ENCODE results near the gene CETP.

DNA sequence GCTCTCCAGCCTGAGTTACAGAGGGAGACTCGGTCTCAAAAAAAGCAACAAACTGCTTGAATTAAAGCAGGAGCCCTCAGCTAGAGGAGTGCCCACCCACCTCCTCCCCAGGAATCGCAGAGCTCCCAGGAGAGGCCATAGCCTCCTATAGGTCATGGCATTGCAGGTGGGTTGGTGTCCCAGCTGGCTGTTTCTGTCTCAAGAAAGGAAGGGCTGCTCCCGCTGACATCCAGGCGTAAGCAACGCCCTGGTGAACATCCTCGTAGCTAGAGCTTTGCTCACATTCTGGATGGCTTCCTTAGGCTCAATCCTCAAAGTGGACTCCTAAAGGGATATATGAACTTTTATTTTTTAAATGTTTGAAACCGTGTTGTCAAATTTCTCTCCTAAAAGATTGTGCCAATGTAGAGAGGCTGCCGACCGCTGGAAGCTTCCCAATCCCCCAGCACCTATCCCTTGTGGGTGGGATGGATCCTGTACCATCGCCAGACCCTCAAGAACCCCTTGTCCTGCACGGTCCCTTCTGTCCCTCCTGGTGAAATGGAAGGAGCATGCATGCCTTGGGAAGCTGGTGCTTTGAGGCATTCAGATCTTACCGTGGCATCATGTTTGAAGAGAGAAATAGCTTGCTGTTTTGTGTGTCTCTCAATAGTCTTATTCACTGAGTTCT, 33.5 kb downstream of the CETP start:
- TF ChIP-seq, protein P1, sequence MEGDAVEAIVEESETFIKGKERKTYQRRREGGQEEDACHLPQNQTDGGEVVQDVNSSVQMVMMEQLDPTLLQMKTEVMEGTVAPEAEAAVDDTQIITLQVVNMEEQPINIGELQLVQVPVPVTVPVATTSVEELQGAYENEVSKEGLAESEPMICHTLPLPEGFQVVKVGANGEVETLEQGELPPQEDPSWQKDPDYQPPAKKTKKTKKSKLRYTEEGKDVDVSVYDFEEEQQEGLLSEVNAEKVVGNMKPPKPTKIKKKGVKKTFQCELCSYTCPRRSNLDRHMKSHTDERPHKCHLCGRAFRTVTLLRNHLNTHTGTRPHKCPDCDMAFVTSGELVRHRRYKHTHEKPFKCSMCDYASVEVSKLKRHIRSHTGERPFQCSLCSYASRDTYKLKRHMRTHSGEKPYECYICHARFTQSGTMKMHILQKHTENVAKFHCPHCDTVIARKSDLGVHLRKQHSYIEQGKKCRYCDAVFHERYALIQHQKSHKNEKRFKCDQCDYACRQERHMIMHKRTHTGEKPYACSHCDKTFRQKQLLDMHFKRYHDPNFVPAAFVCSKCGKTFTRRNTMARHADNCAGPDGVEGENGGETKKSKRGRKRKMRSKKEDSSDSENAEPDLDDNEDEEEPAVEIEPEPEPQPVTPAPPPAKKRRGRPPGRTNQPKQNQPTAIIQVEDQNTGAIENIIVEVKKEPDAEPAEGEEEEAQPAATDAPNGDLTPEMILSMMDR (IDR thresholded peaks at IDR 0.05) = no peak
- TF ChIP-seq POLR2A (IDR thresholded peaks at IDR 0.05) = no peak

All from uterus (tissue), 2 donors.